ENCODE data around the gene COL8A1.

GRCh38 chr3:99818818-99819217 is 180.4 kb downstream of the COL8A1 start:
- TF ChIP-seq CTCF (IDR thresholded peaks at IDR 0.05; ENCODE audit: low read depth, low read length) (no peak), EZH2phosphoT487 (IDR thresholded peaks at IDR 0.05; ENCODE audit: low read depth) (no peak)
